Endometrial microvascular endothelial cells (primary cell): ENCODE data around the gene CUL9. TPM values are rescaled to one million over a fixed set of nuclear protein-coding genes. Genes with fewer than 3 reads are reported as not detected.

Source experiments
- in situ Hi-C: cut with HindIII; loops from 2 replicates; pipeline ENCODE4 v1.10.0; 2017; ENCODE audit warnings: low sequenced_read_pairs, low pct_unique_long_range_greater_than_20kb; ENCODE audit errors: inconsistent ontology term
- total RNA-seq: library from RNA; depleted of rRNA; stranded (reverse); fragments of >200 nt; gene quantifications from one replicate; pipeline ENCODE4 v1.2.3, GENCODE V29; 2015; ENCODE audit errors: inconsistent ontology term

The CUL9 gene
- total RNA-seq, 1 donor from 2014 or later: 31.2 TPM

GRCh38 chr6:43246301-43247113, 64.5 kb downstream of the CUL9 start:
- in situ Hi-C loops: no loop called here

GRCh38 chr6:43247114-43247999, 65.4 kb downstream of the CUL9 start:
- in situ Hi-C loops: no loop called here

- in situ Hi-C loops: no loop called here
Observed at GRCh38 chr6:43248101-43248500, 66.1 kb downstream of the CUL9 start.

- in situ Hi-C loops: no loop called here
Observed at GRCh38 chr6:43248791-43249190, 66.8 kb downstream of the CUL9 start.

- in situ Hi-C loops: no loop called here
Observed at GRCh38 chr6:43250992-43251373, 69.0 kb downstream of the CUL9 start.

- in situ Hi-C loops: no loop called here
Observed at GRCh38 chr6:43253401-43253800, 71.4 kb downstream of the CUL9 start.

- in situ Hi-C loops: no loop called here
Observed at GRCh38 chr6:43254138-43254817, 72.3 kb downstream of the CUL9 start.

- in situ Hi-C loops: no loop called here
Observed at GRCh38 chr6:43254846-43255245, 72.8 kb downstream of the CUL9 start.

GRCh38 chr6:43255408-43256054, 73.5 kb downstream of the CUL9 start:
- in situ Hi-C loops: no loop called here

GRCh38 chr6:43256670-43257366, 74.8 kb downstream of the CUL9 start:
- in situ Hi-C loops: no loop called here

GRCh38 chr6:43257367-43258145, 75.6 kb downstream of the CUL9 start:
- in situ Hi-C loops: no loop called here

- in situ Hi-C loops: no loop called here
Observed at GRCh38 chr6:43258180-43258579, 76.2 kb downstream of the CUL9 start.

GRCh38 chr6:43258807-43259686, 77.1 kb downstream of the CUL9 start:
- in situ Hi-C loops: no loop called here

- in situ Hi-C loops: no loop called here
Observed at GRCh38 chr6:43260791-43261190, 78.8 kb downstream of the CUL9 start.

- in situ Hi-C loops: no loop called here
Observed at GRCh38 chr6:43261198-43261597, 79.2 kb downstream of the CUL9 start.

GRCh38 chr6:43262000-43262779, 80.2 kb downstream of the CUL9 start:
- in situ Hi-C loops: no loop called here
